Right lobe of liver (tissue), 4 donors: Measurements from ENCODE around the gene E2F1.

Experiments
- CTCF ChIP-seq, 4 donors: fragments of 200-600 bp in 3 of 4; fragments of 450-650 bp in 1 of 4; IDR thresholded peaks; one replicate each; pipeline versions ENCODE4 v1.5.1 to v1.8.0; 2016 to 2022; ENCODE audit warnings: antibody characterized with exemption in 4 of 4, mild to moderate bottlenecking in 2 of 4
- POLR2A ChIP-seq: fragments of 450-650 bp; IDR thresholded peaks from one replicate; pipeline ENCODE4 v1.6.1; 2017; ENCODE audit warnings: antibody characterized with exemption, mild to moderate bottlenecking
- donor health status: DM: no; HTN: no; CAD: no.
- donor health status: DM: no; HTN: no; CAD: no.
- donor health status: DM: no; HTN: yes; CAD: no.

- TF ChIP-seq CTCF (IDR thresholded peaks at IDR 0.05) (no peak), POLR2A (no peak)
Observed at GRCh38 chr20:33662172-33662571, 24.0 kb downstream of the E2F1 start, which contains the start of gene C20orf144.
